DMS79 (cell line): ENCODE data around the gene NUP205.
"Not testable (repeated sequence)": the region's sequence is repeated elsewhere in the genome, so short reads cannot be mapped to it uniquely, and the experiment has no call there.

Experiments
- DNase-seq: peaks from one replicate; lab custom pipeline; 2025; lab: John Stamatoyannopoulos, UW

NUP205 gene

DNA sequence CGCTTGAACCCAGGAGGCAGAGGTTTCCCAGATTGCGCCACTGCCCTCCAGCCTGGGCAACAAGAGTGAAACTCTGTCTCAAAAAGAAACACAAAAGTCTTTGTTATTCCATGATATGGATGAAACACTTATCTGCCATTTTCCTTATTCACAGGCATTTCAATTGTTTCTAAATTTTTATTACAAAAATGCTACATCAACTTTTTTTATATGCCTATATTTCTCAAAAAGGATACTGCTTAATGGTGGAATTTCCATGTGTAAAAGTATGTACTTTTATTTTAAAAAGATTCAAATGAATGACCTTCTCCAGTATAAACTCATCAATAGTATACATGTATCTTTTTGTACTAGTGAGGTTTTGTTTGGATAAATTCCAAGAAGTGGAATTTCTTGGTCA, 62.7 kb downstream of the NUP205 start:
- no peak for DNase-seq

DNA sequence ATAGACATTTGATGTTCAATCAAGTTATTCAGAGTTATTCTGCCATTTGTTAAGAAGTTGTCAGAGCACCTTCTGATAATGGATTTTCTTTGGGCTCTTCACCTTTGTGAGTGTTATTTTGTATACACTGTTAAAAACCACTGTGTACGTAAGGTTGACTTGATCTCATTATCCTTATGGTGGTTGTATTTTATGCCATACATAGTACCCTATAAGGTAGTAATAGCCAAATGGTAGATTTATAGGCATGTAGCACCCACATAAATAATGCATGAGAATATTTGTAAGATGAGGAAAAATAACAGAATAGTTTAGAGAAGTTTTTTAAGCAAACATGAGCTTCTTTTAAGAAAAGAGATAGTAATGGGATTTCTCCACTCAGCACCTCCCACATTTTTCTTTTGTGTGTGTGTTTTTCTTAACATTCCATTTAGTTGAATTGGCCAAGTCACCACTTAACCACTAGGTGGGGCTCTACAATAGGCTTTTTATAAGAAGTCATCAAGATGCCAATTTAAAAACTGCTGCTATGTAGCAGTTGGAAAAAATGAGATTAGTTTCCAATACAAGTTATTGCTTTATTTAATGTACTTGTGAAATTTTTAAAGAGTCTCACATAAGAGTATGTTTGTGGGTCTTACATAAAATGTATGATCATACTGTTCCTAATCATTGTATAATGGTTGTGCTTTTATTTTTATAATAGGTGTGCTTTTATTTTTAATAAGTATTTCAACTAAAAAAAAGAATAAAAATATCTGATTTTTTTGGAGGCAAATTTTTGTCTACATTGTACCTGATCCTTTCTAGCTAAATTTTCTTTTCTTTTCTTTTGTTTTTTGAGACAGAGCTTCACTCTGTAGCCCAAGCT, 63.5 kb downstream of the NUP205 start:
- DNase-seq: peak; percentile 21

DNA sequence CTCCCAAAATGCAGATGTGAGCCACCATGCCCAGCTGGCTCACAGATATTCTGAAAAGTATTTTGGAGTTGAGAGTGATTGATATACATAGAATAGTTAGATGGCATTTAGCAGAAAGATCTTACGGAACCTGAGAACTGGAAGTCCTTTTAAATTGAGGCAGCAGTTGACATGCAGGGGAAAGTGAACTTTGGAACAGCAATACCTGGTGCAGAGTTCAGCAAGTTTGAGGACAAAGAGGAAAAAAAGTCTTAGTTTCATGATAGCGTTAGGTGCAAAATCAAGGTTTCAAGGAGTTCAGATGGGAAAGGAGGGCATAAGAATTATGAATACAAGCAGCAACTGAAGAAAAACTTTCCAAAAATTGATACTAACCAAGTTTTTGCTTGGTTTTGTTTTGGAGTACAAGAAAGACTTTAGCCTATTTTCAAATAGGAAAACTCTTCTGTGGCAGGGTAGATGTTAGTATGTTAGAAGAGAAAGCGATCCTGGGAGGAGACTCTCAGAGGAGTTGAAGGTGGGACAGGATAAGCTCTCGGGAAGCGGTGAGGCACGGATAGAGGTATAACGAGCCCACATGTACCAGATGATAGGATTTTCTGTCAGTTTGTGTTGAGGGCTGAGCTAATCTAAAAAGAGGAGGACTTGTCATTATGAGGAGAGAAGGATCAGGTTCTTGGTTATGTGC, 76.6 kb downstream of the NUP205 start:
- DNase-seq: no peak

DNA sequence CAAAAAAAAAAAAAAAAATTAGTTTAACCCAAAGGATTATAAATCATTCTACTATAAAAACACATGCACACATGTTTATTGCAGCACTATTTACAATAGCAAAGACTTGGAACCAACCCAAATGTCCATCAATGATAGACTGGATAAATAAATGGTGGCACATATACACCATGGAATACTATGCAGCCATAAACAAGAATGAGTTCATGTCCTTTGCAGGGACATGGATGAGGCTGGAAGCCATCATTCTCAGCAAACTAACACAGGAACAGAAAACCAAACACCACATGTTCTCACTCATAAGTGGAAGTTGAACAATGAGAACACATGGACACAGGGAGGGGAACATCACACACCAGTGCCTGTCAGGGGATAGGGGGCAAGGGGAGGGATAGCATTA, 82.0 kb downstream of the NUP205 start:
- DNase-seq: not testable (repeated sequence)

DNA sequence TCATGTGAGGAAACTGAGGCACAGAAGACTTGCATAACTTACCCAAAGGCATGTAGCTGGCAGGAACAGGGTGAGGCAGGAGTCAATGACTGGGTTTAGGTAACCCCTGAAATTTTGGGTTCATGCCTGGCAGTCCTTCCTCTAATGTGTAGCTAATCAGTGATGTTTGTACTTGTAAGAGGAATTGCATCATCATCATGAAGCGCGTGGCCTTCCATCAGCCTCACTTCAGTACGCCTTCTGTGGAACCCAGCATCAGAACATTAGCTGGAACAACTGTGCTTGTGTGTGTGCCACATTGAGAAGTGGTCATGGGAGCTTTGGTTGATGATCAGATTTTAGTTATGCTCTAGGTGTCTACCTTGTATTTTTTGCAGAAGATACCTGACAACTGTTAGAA, 86.4 kb downstream of the NUP205 start:
- no peak for DNase-seq

DNA sequence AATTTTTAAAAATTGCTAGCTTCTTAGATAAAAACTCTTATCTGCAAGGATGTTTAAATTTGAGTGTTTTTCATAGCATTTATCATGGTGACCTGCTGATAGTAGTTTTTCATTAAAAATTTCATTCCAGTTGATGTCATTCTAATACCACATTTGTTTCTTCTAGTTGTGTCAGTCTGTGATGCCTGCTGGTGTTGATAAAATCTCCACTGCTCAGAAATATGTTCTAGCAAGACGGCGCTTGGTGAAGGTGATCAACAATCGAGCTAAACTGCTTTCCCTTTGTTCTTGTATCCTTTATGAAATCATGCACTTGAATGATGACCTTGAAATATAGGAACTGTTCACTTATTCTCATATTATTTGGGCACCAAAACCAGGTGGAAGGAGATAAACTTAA, 87.0 kb downstream of the NUP205 start:
- DNase-seq: no peak

DNA sequence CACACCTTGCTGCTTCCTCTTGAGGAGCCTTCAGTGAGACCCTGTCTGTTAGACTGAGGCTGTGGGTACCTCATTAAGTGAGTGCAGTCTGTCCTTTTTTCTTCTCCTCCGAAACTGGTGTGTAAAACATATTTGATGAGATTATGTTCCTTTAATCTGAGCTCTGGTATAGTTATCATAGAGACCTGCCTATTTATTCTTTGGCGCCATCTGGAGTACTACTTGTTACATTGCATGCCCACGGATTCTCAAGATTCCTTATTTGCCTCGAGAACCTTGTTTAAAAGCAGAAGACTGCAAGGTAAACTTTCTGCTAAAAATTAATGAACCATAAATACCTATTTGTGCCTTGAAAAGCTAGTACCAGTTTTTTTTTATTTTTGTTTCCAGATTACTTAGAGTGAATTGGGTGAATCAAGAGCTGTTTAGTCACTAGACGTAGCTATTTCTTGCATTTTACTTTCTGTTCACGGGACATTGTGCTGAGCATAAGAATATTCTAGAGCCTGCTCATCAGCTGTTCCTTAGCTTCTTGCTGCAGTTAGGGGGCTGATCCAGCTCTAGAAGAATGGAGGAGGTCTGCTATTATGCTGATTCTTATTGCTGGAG, 87.7 kb downstream of the NUP205 start:
- no peak for DNase-seq

DNA sequence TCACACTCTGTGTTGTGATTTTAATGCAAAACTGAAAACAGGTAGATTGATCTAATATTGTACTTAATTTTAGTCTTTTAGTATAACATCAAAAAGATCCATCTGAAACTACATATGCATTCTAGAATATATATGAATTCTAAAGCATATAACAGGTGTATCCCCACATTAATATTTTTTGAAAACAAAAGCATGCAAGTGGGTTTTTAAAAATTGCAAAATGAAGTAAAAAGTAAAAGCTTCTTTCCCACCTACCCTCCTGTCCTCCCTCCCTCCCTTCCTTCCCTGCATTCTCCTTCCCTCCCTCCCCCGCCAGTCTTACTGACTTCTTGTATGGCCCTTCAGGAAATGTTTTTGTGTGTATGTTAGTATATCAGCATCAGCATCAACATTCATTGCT, 90.0 kb downstream of the NUP205 start:
- no peak for DNase-seq

DNA sequence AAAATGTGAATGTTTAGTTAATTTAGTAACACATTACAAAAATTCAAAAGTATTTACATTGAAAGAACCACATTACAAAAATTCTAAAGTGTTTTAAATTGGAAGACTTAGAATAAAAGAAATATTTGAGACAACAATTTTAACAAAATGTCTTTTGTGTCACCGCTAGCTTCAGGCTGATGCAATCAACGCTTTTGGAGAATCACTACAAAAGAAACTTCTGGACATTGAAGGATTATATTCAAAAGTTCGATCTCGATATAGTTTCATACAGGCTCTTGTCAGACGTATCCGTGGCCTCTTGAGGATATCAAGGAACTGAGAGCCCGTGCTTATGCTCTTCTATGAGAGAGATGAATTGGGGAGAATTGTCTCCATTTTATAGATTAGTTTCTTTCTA, 90.5 kb downstream of the NUP205 start:
- DNase-seq: no peak

DNA sequence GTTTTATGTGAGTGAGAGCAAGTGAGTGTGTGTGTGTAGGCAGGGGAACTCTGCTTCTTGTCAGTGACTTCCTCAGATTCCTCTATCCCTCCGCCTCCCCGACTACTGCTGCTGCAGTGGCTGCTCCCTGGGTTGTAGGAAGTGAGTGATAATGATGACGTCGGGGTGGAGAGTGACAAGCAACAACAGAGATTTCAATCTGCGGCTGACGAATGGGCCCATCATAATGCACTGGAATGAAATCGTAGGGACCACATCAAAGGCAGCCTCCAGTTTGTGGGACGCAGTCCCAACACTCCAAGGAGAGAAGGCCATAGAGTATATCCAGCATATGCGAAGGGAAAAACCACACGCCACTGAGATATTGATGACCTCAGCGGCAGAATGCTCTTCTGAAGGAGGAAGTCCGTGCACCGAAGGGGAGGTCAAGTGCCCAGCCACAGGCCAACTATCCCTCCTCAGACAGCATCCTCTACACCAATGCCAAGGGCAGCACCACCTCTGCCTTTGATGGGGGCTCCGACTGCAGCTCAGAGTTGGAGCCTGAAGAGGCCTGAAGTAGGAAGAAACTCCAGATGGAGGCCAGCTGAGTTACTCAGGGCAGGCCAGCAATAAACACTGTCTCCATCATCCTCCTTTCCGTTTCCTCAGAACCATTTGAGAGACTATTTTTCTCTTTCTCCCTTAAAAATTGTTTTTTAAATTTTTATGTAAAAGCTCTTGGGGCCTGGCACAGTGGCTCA, 93.3 kb downstream of the NUP205 start:
- no peak for DNase-seq

DNA sequence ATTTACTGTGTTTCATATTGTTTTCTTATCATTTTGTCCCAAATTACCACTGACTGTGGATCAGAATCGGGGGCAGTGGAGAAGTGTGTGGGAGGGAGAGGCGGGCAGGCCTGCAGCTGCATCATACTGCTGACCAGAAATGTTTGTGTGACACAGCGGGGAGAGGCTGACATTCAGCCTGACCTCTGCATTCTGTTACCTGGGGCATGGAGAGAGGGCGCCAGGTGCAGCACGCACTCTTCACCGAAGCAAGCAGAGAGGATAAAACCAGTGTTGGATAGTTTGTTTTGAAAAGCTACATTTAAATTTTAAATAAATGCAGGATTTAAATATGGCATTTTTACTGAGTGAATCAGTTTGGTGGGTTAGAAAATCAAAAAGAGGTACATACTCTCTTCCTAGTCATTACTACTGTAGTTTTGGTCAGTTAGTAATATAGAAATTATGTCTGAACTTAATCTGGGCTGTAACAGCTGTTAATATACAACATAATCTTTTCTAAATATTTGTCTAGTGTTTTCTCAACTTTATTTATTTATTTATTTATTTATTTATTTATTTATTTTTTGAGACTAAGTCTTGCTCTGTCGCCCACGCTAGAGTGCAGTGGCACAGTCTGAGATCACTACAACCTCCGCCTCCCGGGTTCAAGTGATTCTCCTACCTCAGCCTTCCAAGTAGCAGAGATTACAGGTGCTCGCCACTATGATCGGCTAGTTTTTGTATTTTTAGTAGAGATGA, 95.8 kb downstream of the NUP205 start:
- no peak for DNase-seq

DNA sequence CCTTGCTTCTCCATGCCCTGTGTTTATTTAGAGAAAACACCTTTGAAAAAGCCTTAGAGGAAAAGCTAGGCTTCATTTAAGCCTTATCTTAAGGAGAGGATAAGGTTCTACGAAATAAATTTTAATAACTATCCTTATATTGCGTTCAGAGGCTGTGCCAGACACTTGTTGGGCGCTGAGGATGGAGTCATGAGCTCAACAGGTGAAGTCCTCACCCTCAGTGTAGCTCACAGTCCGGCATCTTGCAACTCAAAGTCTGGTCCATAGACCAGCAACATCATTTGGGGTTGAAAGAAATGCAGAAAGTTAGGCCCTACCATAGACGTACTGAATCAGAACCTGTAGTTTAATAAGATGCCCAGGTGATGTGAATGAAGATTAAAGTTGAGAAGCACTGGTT, 100.8 kb downstream of the NUP205 start:
- no peak for DNase-seq

DNA sequence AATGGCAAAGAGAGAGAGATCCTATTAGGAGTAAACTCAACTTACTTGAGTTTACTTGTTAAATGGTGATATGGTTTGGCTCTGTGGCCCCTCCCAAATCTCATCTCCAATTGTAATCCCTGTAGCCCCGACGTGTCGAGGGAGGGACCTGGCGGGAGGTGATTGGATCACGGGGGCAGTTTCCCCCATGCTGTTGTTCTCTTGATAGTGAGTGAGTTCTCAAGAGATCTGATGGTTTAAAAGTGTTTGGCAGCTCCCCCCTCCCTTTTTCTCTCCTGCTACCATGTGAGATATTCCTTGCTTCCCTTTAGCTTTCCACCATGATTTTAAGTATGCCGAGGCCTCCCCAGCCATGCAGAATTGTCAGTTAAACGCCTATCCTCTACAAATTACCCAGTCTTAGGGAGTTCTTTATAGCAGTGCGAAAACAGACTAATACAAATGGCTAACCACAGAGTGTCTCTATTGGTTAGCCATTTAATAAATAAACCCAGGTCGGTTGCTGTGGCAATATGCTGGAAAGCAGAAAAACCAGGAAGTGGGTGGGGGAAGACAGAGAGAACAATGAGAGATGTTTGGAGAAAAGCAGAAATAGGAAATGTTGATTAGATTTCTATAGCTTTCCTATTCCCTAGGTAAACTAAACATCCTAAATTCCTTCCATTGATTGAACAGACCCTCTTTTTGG, 101.6 kb downstream of the NUP205 start:
- DNase-seq: no peak

DNA sequence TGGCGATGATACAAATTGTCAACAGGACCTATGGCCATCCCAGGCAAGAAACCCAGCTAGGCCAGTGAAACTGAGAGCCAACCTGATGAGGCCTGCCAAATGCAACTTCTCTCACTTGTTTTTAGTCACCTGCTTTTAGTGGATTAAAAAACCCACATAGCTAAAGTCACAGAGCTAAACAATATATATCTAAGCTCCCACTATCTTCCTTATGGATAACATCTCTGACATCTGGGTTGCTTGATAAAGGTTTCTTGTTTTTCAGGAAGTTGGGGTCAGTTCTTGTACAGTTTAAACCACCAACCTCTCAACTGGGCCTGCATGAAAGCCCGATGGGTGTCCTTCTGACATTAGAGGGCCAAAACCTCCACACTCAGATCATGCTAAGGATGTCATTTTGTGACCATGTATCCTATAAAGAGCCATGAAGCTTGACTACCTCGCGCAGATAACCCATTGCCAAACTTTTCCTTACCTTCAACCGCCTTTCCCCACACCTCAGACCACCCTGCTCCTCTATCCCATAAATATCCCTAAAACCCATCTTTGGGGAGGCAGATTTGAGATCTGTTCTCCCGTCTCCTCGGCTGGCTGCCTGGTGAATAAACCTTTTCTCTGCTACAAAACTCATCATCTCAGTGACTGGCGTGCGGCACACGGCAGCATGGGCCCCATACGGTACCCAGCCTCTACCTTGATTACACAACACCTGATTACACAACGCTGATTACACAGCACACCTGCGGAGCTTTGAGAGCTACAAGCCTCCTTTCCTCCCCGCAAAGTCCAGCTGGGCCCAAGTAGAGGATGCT, 103.8 kb downstream of the NUP205 start:
- no peak for DNase-seq

DNA sequence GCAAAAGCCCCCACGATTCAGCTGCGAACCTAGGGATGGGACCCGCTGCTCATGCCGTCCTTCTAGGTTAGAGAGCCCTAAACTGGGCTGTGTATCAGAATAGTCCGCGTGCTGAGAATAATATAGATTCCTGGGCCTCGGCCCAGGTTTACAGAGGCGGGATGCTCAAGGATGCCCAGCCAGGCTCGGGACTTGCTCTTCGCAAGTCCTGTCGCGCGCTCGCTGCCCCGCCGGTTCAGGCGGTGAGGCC, 104.3 kb downstream of the NUP205 start:
- DNase-seq: no peak

DNA sequence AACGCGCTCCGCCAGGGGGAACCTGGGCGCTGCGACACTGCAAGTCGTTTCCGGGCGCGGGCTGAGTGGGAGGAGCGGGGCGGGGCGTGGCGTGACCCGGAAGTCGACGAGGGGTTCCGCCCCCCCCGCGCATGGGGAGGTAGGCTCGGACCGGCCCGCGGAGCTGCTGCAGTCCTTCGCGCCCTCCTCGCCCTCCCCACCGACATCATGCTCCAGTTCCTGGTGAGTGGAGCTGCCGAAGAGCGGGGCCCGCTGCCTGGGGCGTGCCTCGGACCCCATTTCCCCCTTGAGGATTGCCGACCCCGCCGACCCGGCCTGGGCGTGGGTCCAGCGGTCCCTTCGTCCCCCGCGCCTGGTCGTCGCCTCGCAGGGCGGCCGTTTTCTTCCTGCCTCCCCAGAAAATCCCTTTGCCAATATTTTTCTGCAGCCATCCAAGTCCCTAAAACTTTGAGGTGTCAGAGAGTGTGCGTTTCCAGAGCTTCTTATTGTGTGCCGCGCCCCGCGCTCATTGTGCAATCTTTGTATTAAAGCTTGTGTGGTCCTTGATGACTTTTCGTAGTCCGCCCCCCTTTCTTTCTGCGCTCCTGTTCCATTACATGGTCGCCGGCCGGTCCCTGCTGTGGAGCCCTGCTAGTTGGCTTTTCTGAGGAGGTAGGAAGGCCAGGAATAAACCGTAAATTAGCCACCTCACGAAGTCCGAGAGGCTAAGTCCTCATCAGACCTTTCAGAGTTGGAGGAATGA, 104.8 kb downstream of the NUP205 start, which contains the start of gene STMP1:
TSS of gene STMP1 (plus strand) at position 142 of the 742 bp plus-strand sequence.
- DNase-seq: peak; percentile 86

DNA sequence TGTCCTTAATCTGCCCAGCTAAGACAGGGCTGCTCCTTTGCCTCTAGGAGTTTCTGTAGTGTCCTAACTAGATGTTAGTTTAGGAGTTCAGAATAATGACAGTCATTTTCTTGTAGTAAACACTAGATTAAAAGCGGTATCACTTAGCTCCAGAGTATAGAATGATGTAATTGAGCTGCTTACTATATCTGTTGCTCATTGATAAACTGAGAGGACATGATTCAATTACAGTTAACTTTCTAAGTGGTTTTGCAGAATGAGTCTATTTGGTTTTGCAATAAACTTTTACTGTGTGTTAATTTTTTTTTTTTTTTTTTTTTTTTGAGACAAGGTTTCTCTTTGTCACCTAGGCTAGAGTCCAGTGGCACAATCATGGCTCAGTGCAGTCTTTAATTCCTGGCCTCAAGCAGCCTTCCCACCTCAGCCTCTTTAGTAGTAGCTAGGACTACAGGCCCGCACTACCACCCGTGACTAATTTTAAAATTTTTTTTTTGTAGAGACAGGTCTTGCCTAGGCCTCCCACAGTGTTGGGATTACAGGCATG, 106.4 kb downstream of the NUP205 start:
- no peak for DNase-seq

DNA sequence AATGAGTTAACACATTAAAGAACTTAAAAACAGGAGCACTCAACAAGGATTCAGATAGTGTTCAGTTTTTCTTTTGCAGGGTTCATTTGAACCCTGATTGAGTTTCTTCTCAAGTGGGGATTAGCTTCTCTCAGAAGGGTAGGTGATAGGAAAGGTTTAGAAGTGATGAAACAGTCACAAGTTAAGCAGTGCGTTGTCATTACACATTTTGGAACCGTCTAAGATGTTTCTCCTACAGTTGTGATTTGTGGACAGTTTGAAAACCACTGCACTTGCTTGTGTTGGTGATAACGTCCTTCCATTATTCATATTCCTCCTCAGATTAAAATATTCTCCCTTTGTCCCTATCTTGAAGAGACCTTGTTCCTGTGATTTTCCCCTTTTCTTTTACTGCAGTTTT, 107.3 kb downstream of the NUP205 start:
- no peak for DNase-seq

DNA sequence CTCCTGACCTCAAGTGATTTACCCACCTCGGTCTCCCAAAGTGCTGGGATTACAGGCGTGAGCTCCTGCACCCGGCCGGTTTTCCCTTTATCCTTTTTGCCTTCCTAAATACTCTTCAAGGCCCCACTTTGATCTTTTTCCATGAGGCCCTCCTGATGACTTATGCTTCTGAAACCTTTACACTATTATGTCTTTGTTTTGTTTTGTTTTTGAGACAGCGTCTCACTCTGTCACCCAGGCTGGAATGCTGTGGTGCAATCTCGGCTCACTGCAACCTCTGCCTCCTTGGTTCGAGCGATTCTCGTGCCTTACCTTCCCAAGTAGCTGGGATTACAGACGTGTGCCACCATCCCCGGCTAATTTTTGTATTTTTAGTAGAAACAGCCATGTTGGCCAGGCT, 108.4 kb downstream of the NUP205 start:
- DNase-seq: no peak
